Ectodermal cell (in vitro differentiated cells): ENCODE results near the gene SLC39A13.

Experiments
- H3K27ac ChIP-seq: 2 replicates; pipeline ENCODE4 v1.7.0; 2013; ENCODE audit warnings: mild to moderate bottlenecking, low read depth, low read length; ENCODE audit not compliant: insufficient read depth, poor library complexity, severe bottlenecking
- H3K27me3 ChIP-seq: 2 replicates; pipeline ENCODE4 v1.7.0; 2013; ENCODE audit warnings: mild to moderate bottlenecking, low read length; ENCODE audit not compliant: insufficient read depth, control insufficient read depth, poor library complexity, severe bottlenecking
- H3K36me3 ChIP-seq: one replicate; pipeline ENCODE4 v1.7.0; 2013; ENCODE audit warnings: low read length; ENCODE audit not compliant: control insufficient read depth, insufficient read depth
- H3K4me1 ChIP-seq: one replicate; pipeline ENCODE4 v1.7.0; 2013; ENCODE audit warnings: low read length; ENCODE audit not compliant: control insufficient read depth, insufficient read depth
- H3K4me3 ChIP-seq: 2 replicates; pipeline ENCODE4 v1.7.0; 2013; ENCODE audit warnings: low read depth, low read length, control low read depth; ENCODE audit not compliant: insufficient read depth
- H3K9me3 ChIP-seq: 2 replicates; pipeline ENCODE4 v1.7.0; 2013; ENCODE audit warnings: mild to moderate bottlenecking, low read length, moderate library complexity; ENCODE audit not compliant: control insufficient read depth
- WGBS, 2 experiments: methylation state at CpG; one replicate each; pipeline ENCODE4 v1.1.7; 2013; ENCODE audit warnings: missing lambda C conversion rate in 2 of 2; 5-methylcytosine and 5-hydroxymethylcytosine counted together

Gene SLC39A13

GRCh38 chr11:47393163-47394049, 15.0 kb upstream of the SLC39A13 start:
- WGBS, 2 experiments, result 89 to 91% methylated on average over 20 of the region's 20 CpGs
- no peak overlapping the region for H3K27ac ChIP-seq
- H3K36me3 ChIP-seq, result no peaks in the 10 kb centered on the region
- H3K9me3 ChIP-seq, result no peaks in the 10 kb centered on the region
- no peaks in the 10 kb centered on the region for H3K4me1 ChIP-seq
- no peaks in the 10 kb centered on the region for H3K27me3 ChIP-seq
- no peak overlapping the region for H3K4me3 ChIP-seq

DNA sequence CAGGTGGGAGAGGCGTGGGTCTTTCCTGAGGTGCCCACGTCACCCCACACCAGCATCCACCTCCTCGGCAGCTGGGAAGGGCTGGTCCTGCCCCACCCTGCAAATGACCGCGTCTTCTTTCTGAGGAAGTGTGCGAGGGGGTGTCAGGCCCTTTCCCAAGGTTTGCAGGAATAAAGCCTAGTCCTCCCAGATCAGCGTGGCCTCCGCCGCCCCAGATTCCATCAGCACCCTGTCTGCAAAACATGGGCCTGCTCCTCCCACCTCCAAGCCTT, 14.4 kb upstream of the SLC39A13 start:
- 95% methylated on average over 9 of the region's 9 CpGs for WGBS, 2 experiments
- Histone ChIP-seq H3K4me3 (no peak overlapping the region), H3K9me3 (no peaks in the 10 kb centered on the region), H3K27me3 (no peaks in the 10 kb centered on the region), H3K4me1 (no peaks in the 10 kb centered on the region), H3K36me3 (no peaks in the 10 kb centered on the region), H3K27ac (no peak overlapping the region)

GRCh38 chr11:47394322-47395222, 13.8 kb upstream of the SLC39A13 start:
- 89 to 91% methylated on average over 39 of the region's 39 CpGs for WGBS, 2 experiments
- Histone ChIP-seq H3K9me3 (no peaks in the 10 kb centered on the region), H3K27me3 (no peaks in the 10 kb centered on the region), H3K36me3 (no peaks in the 10 kb centered on the region), H3K4me3 (no peak overlapping the region), H3K4me1 (no peaks in the 10 kb centered on the region), H3K27ac (no peak overlapping the region)

- 94% methylated on average over 25 of the region's 25 CpGs for WGBS, 2 experiments
- Histone ChIP-seq H3K4me1 (peaks cover 1% of the 10 kb centered on the region), H3K27ac (no peak overlapping the region), H3K4me3 (no peak overlapping the region), H3K27me3 (no peaks in the 10 kb centered on the region), H3K36me3 (no peaks in the 10 kb centered on the region), H3K9me3 (no peaks in the 10 kb centered on the region)
Observed at GRCh38 chr11:47395223-47396048, 13.0 kb upstream of the SLC39A13 start.

- Histone ChIP-seq H3K4me1 (peaks cover 4% of the 10 kb centered on the region), H3K36me3 (no peaks in the 10 kb centered on the region), H3K9me3 (no peaks in the 10 kb centered on the region), H3K4me3 (no peak overlapping the region), H3K27me3 (no peaks in the 10 kb centered on the region), H3K27ac (no peak overlapping the region)
- WGBS, 2 experiments, result 92 to 98% methylated on average over 3 of the region's 3 CpGs
Observed at GRCh38 chr11:47396049-47396320, 12.4 kb upstream of the SLC39A13 start.

DNA sequence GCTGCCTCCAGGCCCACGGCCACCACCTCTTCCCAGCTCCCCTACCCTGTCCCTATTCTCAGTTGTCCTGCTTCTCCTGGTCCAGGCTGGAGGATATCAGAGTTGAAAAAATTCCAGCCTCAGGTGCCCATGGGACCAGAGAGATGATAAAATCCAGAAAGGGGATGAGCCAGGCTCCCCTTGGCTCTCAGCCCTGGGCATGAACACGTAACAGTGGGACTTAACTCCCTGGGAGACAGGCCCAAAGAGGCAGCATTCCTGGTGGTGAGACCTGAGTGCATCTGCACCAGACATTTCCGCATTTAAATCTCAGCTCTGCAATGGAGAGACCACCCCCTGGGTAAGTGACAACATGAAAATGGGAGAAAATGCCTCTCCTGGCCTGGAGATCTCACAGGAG, 10.4 kb upstream of the SLC39A13 start:
- H3K27me3 ChIP-seq, result no peaks in the 10 kb centered on the region
- no peak overlapping the region for H3K4me3 ChIP-seq
- H3K27ac ChIP-seq, result no peak overlapping the region
- WGBS, 2 experiments, result 88 to 89% methylated on average over 3 of the region's 3 CpGs
- H3K36me3 ChIP-seq, result no peaks in the 10 kb centered on the region
- H3K9me3 ChIP-seq, result no peaks in the 10 kb centered on the region
- H3K4me1 ChIP-seq, result peaks cover 4% of the 10 kb centered on the region

DNA sequence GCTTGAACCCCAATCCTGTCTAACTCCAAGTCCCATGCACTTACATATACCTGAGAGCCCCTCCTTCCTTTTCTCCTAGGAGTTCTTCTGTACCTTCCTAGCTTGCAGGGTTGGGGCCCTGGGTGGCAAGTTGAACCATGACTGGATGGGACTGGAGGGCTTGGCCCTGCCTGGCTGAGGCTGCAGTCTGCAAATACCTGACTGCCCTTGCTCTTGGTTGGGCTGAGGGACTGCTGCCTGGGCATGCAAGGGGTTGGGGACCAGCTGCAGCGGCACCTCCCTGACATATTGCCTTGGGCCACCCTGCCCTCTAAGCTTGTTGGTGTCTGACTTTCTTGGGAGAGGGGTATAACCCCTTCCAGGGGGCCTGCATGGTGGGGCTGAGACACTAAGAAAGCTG, 9.8 kb upstream of the SLC39A13 start:
- WGBS, 2 experiments, result 90 to 95% methylated on average over 1 of the region's 1 CpG
- H3K4me1 ChIP-seq, result peaks cover 4% of the 10 kb centered on the region
- no peaks in the 10 kb centered on the region for H3K36me3 ChIP-seq
- H3K4me3 ChIP-seq, result no peak overlapping the region
- H3K27me3 ChIP-seq, result no peaks in the 10 kb centered on the region
- no peaks in the 10 kb centered on the region for H3K9me3 ChIP-seq
- H3K27ac ChIP-seq, result no peak overlapping the region

- peaks cover 4% of the 10 kb centered on the region for H3K4me1 ChIP-seq
- WGBS, 2 experiments, result 9 to 10% methylated on average over 45 to 46 of the region's 47 CpGs
- H3K36me3 ChIP-seq, result no peaks in the 10 kb centered on the region
- H3K9me3 ChIP-seq, result no peaks in the 10 kb centered on the region
- no peaks in the 10 kb centered on the region for H3K27me3 ChIP-seq
- no peak overlapping the region for H3K27ac ChIP-seq
- peak overlapping the region; percentile 41 for H3K4me3 ChIP-seq
Observed at GRCh38 chr11:47399860-47400767, 8.3 kb upstream of the SLC39A13 start.

DNA sequence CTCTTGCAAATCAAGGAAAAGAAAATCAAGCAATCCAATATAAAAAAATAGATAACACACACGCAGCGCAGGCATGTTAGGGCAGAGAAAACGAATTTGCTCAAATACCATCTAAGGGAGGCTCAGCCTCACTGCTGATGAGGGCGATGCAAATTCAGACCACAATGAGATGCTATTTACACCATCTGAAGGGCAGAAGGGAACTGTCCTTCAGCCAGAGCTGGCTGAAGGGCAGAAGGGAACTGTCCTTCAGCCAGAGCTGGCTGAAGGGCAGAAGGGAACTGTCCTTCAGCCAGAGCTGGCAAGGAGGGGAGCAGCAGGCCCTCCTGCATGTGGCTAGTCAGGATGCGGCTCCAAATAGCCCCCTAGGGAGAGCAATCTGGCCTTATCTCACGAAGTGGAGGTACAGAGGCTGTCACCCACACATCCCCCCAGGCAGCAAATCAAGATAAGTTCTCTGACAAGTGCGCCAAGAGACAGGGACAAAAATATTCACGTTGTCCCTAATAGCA, 7.6 kb upstream of the SLC39A13 start:
- Histone ChIP-seq H3K4me3 (peak overlapping the region; percentile 23), H3K9me3 (no peaks in the 10 kb centered on the region), H3K4me1 (peaks cover 4% of the 10 kb centered on the region), H3K27ac (no peak overlapping the region), H3K27me3 (no peaks in the 10 kb centered on the region), H3K36me3 (no peaks in the 10 kb centered on the region)
- 22 to 26% methylated on average over 7 to 8 of the region's 8 CpGs for WGBS, 2 experiments
